Parathyroid adenoma (tissue), 2 donors: Measurements from ENCODE around the gene UBE2H.

Experiments
- H2AFZ ChIP-seq: fragments of 300-600 bp; sonication (generic); one replicate; pipeline ENCODE4 v1.7.0; 2017; ENCODE audit warnings: antibody characterized with exemption, mild to moderate bottlenecking
- H3K27ac ChIP-seq: fragments of 300-600 bp; sonication (generic); one replicate; pipeline ENCODE4 v1.7.0; 2017
- H3K27me3 ChIP-seq: fragments of 300-600 bp; sonication (generic); one replicate; pipeline ENCODE4 v1.7.0; 2017; ENCODE audit warnings: low read length; ENCODE audit not compliant: control insufficient read depth, insufficient read depth
- H3K36me3 ChIP-seq: fragments of 300-600 bp; sonication (generic); one replicate; pipeline ENCODE4 v1.7.0; 2017; ENCODE audit warnings: low read length; ENCODE audit not compliant: control insufficient read depth, insufficient read depth
- H3K4me1 ChIP-seq: fragments of 300-600 bp; sonication (generic); one replicate; pipeline ENCODE4 v1.7.0; 2017; ENCODE audit warnings: control low read depth
- H3K4me2 ChIP-seq: fragments of 300-600 bp; sonication (generic); one replicate; pipeline ENCODE4 v1.7.0; 2017; ENCODE audit warnings: low read length
- H3K4me3 ChIP-seq: fragments of 300-600 bp; sonication (generic); one replicate; pipeline ENCODE4 v1.7.0; 2017; ENCODE audit warnings: low read depth, low read length
- H3K79me2 ChIP-seq: fragments of 300-600 bp; sonication (generic); one replicate; pipeline ENCODE4 v1.7.0; 2017; ENCODE audit warnings: control low read depth
- H3K9ac ChIP-seq: fragments of 300-600 bp; sonication (generic); one replicate; pipeline ENCODE4 v1.7.0; 2017; ENCODE audit warnings: mild to moderate bottlenecking
- H3K9me3 ChIP-seq: fragments of 300-600 bp; sonication (generic); one replicate; pipeline ENCODE4 v1.7.0; 2017; ENCODE audit warnings: low read length; ENCODE audit not compliant: control insufficient read depth
- CTCF ChIP-seq: fragments of 300-600 bp; sonication (generic); IDR thresholded peaks from one replicate; pipeline ENCODE4 v1.7.0; 2017; ENCODE audit warnings: antibody characterized with exemption, mild to moderate bottlenecking
- donor health status: primary hyperparathyroidism.

UBE2H gene

DNA sequence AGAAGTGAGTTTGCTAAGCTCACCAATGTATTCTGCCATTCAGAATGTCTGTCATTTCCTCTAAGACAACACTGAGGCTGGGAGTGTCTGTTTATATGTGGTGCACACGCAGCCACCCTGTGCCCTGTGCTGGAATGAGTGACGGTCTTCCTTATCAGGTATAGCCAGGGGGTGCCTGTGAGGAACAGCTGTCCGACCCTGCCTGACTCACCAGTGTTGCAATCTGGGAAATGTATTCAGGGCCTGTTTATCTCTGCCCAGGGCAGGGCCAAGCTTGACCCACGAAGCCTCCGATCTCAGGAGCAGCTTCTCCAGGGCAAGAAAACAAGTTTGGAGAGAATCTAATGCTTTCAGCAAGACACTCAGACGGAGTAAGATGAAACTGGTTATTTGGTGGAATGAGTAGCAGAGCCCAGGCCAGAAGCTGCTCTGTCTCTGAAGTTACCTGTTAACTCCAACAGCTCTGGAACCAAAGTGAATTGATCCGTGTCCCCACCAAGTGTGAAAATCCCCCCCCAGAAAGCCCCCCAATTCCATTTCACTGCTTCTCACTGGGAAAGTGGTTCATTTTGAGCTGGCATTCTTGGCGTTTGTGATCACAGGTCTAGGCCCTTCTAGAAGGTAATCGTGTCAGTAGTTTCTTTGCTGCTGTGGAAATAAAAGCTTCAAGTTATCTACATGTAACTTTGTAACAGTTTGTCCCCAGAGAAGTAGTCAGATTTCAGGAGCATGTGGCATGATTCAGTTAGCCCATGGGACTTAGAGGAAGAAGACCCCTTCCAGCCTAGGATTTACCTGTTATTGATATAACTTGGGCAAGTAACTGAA lies 6.1 kb upstream of the UBE2H start:
- no peak overlapping the region for H3K4me3 ChIP-seq
- H3K9ac ChIP-seq, result no peak overlapping the region
- no peaks in the 10 kb centered on the region for H3K79me2 ChIP-seq
- H3K4me2 ChIP-seq, result no peak overlapping the region
- H3K4me1 ChIP-seq, result peaks cover 21% of the 10 kb centered on the region
- no peaks in the 10 kb centered on the region for H3K9me3 ChIP-seq
- no peaks in the 10 kb centered on the region for H3K36me3 ChIP-seq
- H3K27ac ChIP-seq, result peak overlapping the region; percentile 4
- no peaks in the 10 kb centered on the region for H3K27me3 ChIP-seq
- no peak for TF ChIP-seq CTCF
- H2AFZ ChIP-seq, result peak overlapping the region; percentile 88

- Histone ChIP-seq H2AFZ (peak overlapping the region; percentile 59), H3K4me2 (no peak overlapping the region), H3K27me3 (no peaks in the 10 kb centered on the region), H3K27ac (peak overlapping the region; percentile 79), H3K4me1 (peaks cover 21% of the 10 kb centered on the region), H3K79me2 (peaks cover 13% of the 10 kb centered on the region), H3K36me3 (no peaks in the 10 kb centered on the region), H3K4me3 (no peak overlapping the region), H3K9me3 (no peaks in the 10 kb centered on the region), H3K9ac (no peak overlapping the region)
- no peak for TF ChIP-seq CTCF
Measured at GRCh38 chr7:129955993-129956543, 3.3 kb upstream of the UBE2H start.

GRCh38 chr7:129952086-129952652 lies 591 bp downstream of the UBE2H start:
- Histone ChIP-seq H3K4me1 (peaks cover 24% of the 10 kb centered on the region), H3K4me2 (peak overlapping the region; percentile 93), H3K9me3 (no peaks in the 10 kb centered on the region), H3K36me3 (no peaks in the 10 kb centered on the region), H3K79me2 (peaks cover 29% of the 10 kb centered on the region), H3K27ac (peak overlapping the region; percentile 87), H3K27me3 (no peaks in the 10 kb centered on the region), H3K9ac (peak overlapping the region; percentile 68), H2AFZ (peak overlapping the region; percentile 81), H3K4me3 (peak overlapping the region; percentile 94)
- no peak for TF ChIP-seq CTCF

DNA sequence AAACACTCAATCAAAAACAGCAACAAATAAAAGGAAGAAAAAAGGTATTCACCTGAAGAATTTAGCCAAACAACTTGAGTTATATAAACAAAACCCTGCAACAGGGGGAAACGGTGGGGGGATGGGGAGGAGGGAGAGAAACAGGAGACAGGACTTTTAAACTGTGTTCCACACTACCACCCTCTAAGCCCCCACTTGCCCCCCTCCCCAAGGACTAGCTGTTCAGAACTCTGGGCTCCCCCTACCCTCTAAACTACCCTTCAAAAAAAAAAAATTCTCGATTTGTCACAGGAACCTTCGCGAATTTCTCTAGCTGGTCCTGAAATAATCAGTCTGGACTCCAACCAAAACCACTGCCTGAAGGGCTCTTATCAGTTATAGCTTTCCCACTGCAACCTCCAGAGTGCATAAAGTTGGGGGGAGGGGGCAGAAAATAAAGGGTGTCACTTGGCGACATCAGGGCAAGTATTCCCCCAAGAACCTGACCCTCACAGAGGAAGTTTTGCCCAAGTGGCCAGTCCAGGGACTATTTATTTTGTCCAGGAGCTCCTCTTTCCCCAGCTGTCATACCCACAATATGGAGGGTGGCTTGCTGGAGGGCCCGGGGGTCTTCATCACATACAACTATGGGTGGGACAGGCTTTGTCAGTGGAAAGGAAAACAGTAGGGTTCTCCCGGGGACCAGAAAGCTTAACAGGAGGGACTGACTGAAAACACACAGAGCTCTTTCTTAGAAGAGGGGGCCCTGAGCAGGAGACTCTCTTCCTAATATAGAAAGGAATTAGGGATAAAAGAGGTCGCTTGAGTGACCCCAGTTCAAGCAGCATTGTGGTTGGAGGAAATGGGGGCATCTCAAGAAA lies 1.3 kb downstream of the UBE2H start:
- Histone ChIP-seq H3K4me3 (peak overlapping the region; percentile 94), H3K4me1 (peaks cover 24% of the 10 kb centered on the region), H3K79me2 (peaks cover 30% of the 10 kb centered on the region), H3K4me2 (peak overlapping the region; percentile 93), H3K36me3 (no peaks in the 10 kb centered on the region), H3K27me3 (no peaks in the 10 kb centered on the region), H3K27ac (peak overlapping the region; percentile 87), H3K9ac (peak overlapping the region; percentile 68), H3K9me3 (no peaks in the 10 kb centered on the region), H2AFZ (peak overlapping the region; percentile 81)
- TF ChIP-seq CTCF, result no peak
